ENCODE measurements around the gene PRKCA.

Gene PRKCA

GRCh38 chr17:66670206-66670605 lies 367.8 kb downstream of the PRKCA start:
- H3K4me3 ChIP-seq (ENCODE audit: low read depth, low read length): no peak overlapping the region
- TF ChIP-seq, protein P1, sequence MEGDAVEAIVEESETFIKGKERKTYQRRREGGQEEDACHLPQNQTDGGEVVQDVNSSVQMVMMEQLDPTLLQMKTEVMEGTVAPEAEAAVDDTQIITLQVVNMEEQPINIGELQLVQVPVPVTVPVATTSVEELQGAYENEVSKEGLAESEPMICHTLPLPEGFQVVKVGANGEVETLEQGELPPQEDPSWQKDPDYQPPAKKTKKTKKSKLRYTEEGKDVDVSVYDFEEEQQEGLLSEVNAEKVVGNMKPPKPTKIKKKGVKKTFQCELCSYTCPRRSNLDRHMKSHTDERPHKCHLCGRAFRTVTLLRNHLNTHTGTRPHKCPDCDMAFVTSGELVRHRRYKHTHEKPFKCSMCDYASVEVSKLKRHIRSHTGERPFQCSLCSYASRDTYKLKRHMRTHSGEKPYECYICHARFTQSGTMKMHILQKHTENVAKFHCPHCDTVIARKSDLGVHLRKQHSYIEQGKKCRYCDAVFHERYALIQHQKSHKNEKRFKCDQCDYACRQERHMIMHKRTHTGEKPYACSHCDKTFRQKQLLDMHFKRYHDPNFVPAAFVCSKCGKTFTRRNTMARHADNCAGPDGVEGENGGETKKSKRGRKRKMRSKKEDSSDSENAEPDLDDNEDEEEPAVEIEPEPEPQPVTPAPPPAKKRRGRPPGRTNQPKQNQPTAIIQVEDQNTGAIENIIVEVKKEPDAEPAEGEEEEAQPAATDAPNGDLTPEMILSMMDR (IDR thresholded peaks at IDR 0.05; ENCODE audit: low read depth, low read length): no peak

- TF ChIP-seq, protein P1 (IDR thresholded peaks at IDR 0.05; ENCODE audit: low read depth, low read length): no peak
- H3K4me3 ChIP-seq (ENCODE audit: low read depth, low read length): no peak overlapping the region
These were observed 368.7 kb downstream of the PRKCA start for GRCh38 chr17:66671156-66671555.

DNA sequence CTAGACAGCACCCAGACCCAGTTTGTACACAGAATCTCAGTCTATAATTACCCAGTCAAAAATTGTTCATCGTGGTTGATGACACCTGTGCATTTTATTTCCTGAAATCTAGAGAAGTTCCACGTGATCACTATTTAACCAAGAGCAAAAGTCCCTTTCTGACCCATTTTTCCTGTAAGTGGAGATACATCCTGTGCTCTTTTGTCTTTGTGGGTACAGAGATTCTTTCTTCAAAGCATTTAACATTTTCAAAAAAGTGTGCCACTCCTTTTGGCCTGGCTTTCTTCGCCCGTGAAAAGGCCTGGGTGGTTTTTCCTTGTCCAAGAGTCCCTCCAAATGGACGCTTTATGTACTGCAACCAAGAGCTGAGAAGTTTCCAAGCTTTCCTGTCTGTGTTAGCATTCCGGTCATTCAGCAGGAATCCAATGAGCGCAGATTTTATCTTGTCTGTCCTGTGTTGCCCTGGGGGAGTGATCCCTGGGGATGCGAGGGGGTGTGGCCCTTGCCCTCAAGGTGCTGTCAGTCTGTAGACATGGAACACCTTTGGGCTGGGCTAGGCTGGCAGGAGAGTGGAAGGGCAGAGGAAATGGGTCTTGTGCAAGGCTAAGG lies 371.4 kb downstream of the PRKCA start:
- H3K4me3 ChIP-seq (ENCODE audit: low read depth, low read length): no peak overlapping the region
- TF ChIP-seq, protein P1 (IDR thresholded peaks at IDR 0.05; ENCODE audit: low read depth, low read length): peak; percentile 63

GRCh38 chr17:66675273-66675990 lies 373.0 kb downstream of the PRKCA start:
- no peak overlapping the region for H3K4me3 ChIP-seq (ENCODE audit: low read depth, low read length)
- TF ChIP-seq, protein P1 (IDR thresholded peaks at IDR 0.05; ENCODE audit: low read depth, low read length): no peak

DNA sequence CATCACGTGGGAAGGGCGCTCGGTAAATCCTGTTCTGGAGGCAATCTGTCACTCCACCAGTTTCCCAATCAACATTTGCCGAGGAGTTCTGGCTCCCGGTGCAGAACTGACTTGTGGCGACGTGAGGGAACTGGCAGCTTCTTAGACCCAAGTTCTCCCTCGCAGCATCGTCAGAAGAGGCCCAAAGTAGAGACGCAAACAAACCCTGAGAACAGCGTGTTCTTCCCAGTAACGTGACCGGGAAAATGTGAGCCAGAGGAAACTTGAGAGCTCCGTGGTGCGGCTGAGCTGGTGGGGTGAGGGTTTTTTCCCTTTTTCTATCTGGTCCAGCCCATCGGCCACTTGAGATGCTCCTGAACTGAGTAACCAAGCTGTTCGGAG lies 373.6 kb downstream of the PRKCA start:
- TF ChIP-seq, protein P1 (IDR thresholded peaks at IDR 0.05; ENCODE audit: low read depth, low read length): no peak
- H3K4me3 ChIP-seq (ENCODE audit: low read depth, low read length): no peak overlapping the region

DNA sequence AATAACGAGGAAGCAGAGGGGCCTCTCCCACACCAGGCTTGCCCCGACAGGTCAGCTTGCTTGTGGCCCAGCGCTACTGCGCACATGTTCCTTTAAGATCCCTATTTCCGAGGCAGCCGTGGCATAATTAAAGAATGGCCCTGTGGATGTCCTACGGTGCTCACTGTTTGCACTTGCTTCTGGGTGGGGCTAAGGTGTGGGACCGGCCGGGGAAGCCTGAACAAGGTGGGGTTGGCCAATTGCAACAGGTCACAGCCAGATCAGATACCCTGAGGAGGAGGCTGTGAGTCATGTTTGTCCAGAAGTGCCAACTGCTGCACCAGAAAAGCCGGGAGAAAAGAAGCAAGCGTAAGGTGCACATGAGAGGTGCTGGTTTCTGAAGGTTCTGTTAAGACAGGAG lies 374.0 kb downstream of the PRKCA start:
- no peak overlapping the region for H3K4me3 ChIP-seq (ENCODE audit: low read depth, low read length)
- TF ChIP-seq, protein P1 (IDR thresholded peaks at IDR 0.05; ENCODE audit: low read depth, low read length): no peak

DNA sequence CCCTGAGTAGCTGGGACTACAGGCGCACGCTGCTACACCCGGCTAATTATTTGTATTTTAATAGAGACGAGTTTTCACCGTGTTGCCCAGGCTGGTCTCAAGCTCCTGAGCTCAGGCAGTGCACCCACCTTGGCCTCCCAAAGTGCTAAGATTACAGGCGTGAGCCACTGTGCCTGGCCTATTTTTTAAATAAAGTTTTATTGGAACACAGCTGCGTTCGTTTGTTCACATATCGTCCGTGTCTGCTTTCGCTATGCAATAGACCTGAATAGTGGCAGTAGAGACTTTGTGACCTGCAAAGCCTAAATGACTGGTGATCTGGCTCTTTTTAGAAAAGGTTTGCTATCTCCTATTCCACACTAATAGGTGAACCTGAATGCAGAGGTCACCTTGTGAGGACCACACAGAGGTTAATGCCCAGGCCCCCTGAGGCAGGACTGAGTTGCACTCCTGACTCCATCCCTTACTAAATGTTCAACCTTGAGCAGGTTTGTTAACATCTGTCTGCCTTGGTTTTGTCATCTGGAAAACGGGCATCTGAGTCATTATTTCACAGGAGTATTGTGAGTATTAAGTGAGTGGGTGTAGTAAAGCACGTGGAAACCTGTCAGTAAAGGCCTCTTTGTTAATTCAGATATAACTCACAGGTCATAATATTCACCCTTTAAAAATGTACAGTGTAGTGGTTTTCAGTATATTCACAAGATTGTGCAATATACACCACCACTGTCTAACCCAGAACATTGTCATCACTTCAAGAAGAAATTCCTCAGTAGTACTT lies 375.0 kb downstream of the PRKCA start:
- TF ChIP-seq, protein P1 (IDR thresholded peaks at IDR 0.05; ENCODE audit: low read depth, low read length): no peak
- H3K4me3 ChIP-seq (ENCODE audit: low read depth, low read length): no peak overlapping the region

Measured in WI38 (cell line).